B cell (primary cell): Measurements from ENCODE around the gene NPIPB9.
"Not testable (repeated sequence)": the region's sequence is repeated elsewhere in the genome, so short reads cannot be mapped to it uniquely, and the experiment has no call there.

Source experiments
- CTCF ChIP-seq: fragments of 200-600 bp; IDR thresholded peaks from one replicate; pipeline ENCODE4 v1.8.0; 2022; ENCODE audit warnings: antibody characterized with exemption, mild to moderate bottlenecking
- EZH2 ChIP-seq: IDR thresholded peaks from 2 replicates; pipeline ENCODE4 v1.6.1; 2012; ENCODE audit warnings: borderline replicate concordance, low read depth, mild to moderate bottlenecking, moderate library complexity, low read length; ENCODE audit not compliant: insufficient read depth, poor library complexity, severe bottlenecking

- not testable (repeated sequence) for TF ChIP-seq CTCF, EZH2
These were observed 1.0 kb upstream of the NPIPB9 start for GRCh38 chr16:28750469-28751067.
